GM19193 (cell line): ENCODE measurements around the gene ULBP2.

Experiments
- POLR2A ChIP-seq: IDR thresholded peaks from 4 replicates; pipeline ENCODE4 v1.6.1; 2011; ENCODE audit not compliant: insufficient read depth, insufficient read length; ENCODE audit errors: extremely low read depth

Gene ULBP2

GRCh38 chr6:149919834-149920225 is 22.0 kb upstream of the ULBP2 start:
- no peak for TF ChIP-seq POLR2A

GRCh38 chr6:149921361-149921760 is 20.5 kb upstream of the ULBP2 start:
- TF ChIP-seq POLR2A = no peak

GRCh38 chr6:149922642-149923326 is 19.0 kb upstream of the ULBP2 start, which contains the start of gene RAET1G:
RAET1G (minus strand) TSS chr6:149923121; CDS start chr6:149923010, 111 bp downstream.
- no peak for TF ChIP-seq POLR2A

GRCh38 chr6:149923327-149923986 is 18.4 kb upstream of the ULBP2 start:
- TF ChIP-seq POLR2A = no peak

GRCh38 chr6:149924206-149924932 is 17.4 kb upstream of the ULBP2 start:
- TF ChIP-seq POLR2A = no peak

GRCh38 chr6:149924933-149925252 is 16.9 kb upstream of the ULBP2 start:
- TF ChIP-seq POLR2A = no peak

- TF ChIP-seq POLR2A = no peak
These were observed 16.4 kb upstream of the ULBP2 start for GRCh38 chr6:149925253-149925973.

GRCh38 chr6:149925974-149926777 is 15.6 kb upstream of the ULBP2 start:
- no peak for TF ChIP-seq POLR2A

GRCh38 chr6:149929422-149929821 is 12.4 kb upstream of the ULBP2 start:
- TF ChIP-seq POLR2A = no peak

GRCh38 chr6:149931501-149931900 is 10.3 kb upstream of the ULBP2 start:
- TF ChIP-seq POLR2A = no peak

- TF ChIP-seq POLR2A = no peak
These were observed 8.8 kb upstream of the ULBP2 start for GRCh38 chr6:149933036-149933435.

GRCh38 chr6:149933461-149933860 is 8.4 kb upstream of the ULBP2 start:
- TF ChIP-seq POLR2A = no peak

GRCh38 chr6:149934249-149935156 is 7.3 kb upstream of the ULBP2 start:
- TF ChIP-seq POLR2A = no peak
